Neural progenitor cell (in vitro differentiated cells): ENCODE measurements around the gene PRDM10. TPM values are rescaled to one million over a fixed set of nuclear protein-coding genes. Genes with fewer than 3 reads are reported as not detected.
A peak's percentile ranks its signal among the peaks of the same experiment; 100 is the strongest.

Experiments
- DNase-seq: peaks from one replicate; pipeline ENCODE4 v3.0.0-alpha.2; 2016; ENCODE audit warnings: low spot score
- H2AFZ ChIP-seq: fragments of 200-600 bp; sonication (generic); replicated peaks from 2 replicates; pipeline ENCODE4 v1.6.1; 2016; ENCODE audit warnings: antibody characterized with exemption
- H3F3A ChIP-seq: fragments of 200-600 bp; sonication (generic); 2 replicates; pipeline ENCODE4 v1.6.1; 2016; ENCODE audit warnings: antibody characterized with exemption, low read depth
- H3K27ac ChIP-seq: fragments of 200-600 bp; sonication (generic); 2 replicates; pipeline ENCODE4 v1.5.1; 2016; ENCODE audit warnings: mild to moderate bottlenecking
- H3K27me3 ChIP-seq: fragments of 200-600 bp; sonication (generic); 2 replicates; pipeline ENCODE4 v1.6.1; 2016; ENCODE audit warnings: mild to moderate bottlenecking, moderate library complexity
- H3K36me3 ChIP-seq: fragments of 200-600 bp; sonication (generic); 2 replicates; pipeline ENCODE4 v1.5.1; 2016
- H3K4me1 ChIP-seq: fragments of 200-600 bp; sonication (generic); 2 replicates; pipeline ENCODE4 v1.6.1; 2016; ENCODE audit warnings: mixed run types
- H3K4me2 ChIP-seq: fragments of 200-600 bp; sonication (generic); 2 replicates; pipeline ENCODE4 v1.6.1; 2016
- H3K4me3 ChIP-seq: fragments of 200-600 bp; sonication (generic); 2 replicates; pipeline ENCODE4 v1.5.1; 2016
- H3K79me2 ChIP-seq: fragments of 200-600 bp; sonication (generic); 2 replicates; pipeline ENCODE4 v1.6.1; 2016; ENCODE audit warnings: low read depth
- H3K9ac ChIP-seq: fragments of 200-600 bp; sonication (generic); 2 replicates; pipeline ENCODE4 v1.6.1; 2016
- H3K9me3 ChIP-seq: fragments of 200-600 bp; sonication (generic); 2 replicates; pipeline ENCODE4 v1.5.1; 2016; ENCODE audit warnings: low read depth
- H4K20me1 ChIP-seq: fragments of 200-600 bp; sonication (generic); 2 replicates; pipeline ENCODE4 v1.6.1; 2016; ENCODE audit warnings: low read depth
- H3K27ac Mint-ChIP-seq: 3 replicates; pipeline ENCODE4 v1.8.0; 2021; ENCODE audit warnings: mixed read lengths
- H3K27me3 Mint-ChIP-seq: 2 replicates; pipeline ENCODE4 v1.8.0; 2022; ENCODE audit warnings: low read depth, mild to moderate bottlenecking, inconsistent platforms, moderate library complexity, mixed read lengths; ENCODE audit not compliant: insufficient read depth
- H3K36me3 Mint-ChIP-seq: 3 replicates; pipeline ENCODE4 v1.8.0; 2021; ENCODE audit warnings: mixed read lengths
- H3K4me1 Mint-ChIP-seq: 3 replicates; pipeline ENCODE4 v1.8.0; 2021; ENCODE audit warnings: mixed read lengths
- H3K4me3 Mint-ChIP-seq: 3 replicates; pipeline ENCODE4 v1.8.0; 2021; ENCODE audit warnings: mild to moderate bottlenecking, moderate library complexity, mixed read lengths
- H3K9me3 Mint-ChIP-seq: 3 replicates; pipeline ENCODE4 v1.8.0; 2020; ENCODE audit warnings: mixed read lengths
- CTCF ChIP-seq: fragments of 200-600 bp; sonication (generic); IDR thresholded peaks from 2 replicates; pipeline ENCODE4 v1.5.1; 2017; ENCODE audit warnings: antibody characterized with exemption, mild to moderate bottlenecking
- EZH2 ChIP-seq: fragments of 200-600 bp; sonication (generic); IDR thresholded peaks from 2 replicates; pipeline ENCODE4 v1.6.1; 2017; ENCODE audit warnings: antibody characterized with exemption, mild to moderate bottlenecking, moderate library complexity
- EZH2phosphoT487 ChIP-seq: fragments of 200-600 bp; sonication (generic); IDR thresholded peaks from 2 replicates; pipeline ENCODE4 v1.6.1; 2017; ENCODE audit warnings: antibody characterized with exemption
- total RNA-seq: library from RNA; depleted of rRNA; stranded (reverse); fragments of >200 nt; gene quantifications from 2 replicates; pipeline ENCODE4 v1.2.3, GENCODE V29; 2015; ENCODE audit warnings: low replicate concordance

The PRDM10 gene
- total RNA-seq, 1 donor from 2014 or later, result 16.3 TPM

GRCh38 chr11:130031056-130031455 lies 28.4 kb upstream of the PRDM10 start:
- no peaks in the 10 kb centered on the region for H3K9me3 Mint-ChIP-seq

GRCh38 chr11:130029137-130029536 lies 26.5 kb upstream of the PRDM10 start:
- H3K27me3 ChIP-seq, result no peaks in the 10 kb centered on the region
- Mint-ChIP-seq H3K27ac (no peak overlapping the region), H3K4me3 (no peak overlapping the region), H3K9me3 (no peaks in the 10 kb centered on the region), H3K36me3 (no peaks in the 10 kb centered on the region), H3K4me1 (peaks cover 10% of the 10 kb centered on the region), H3K27me3 (peaks cover 2% of the 10 kb centered on the region)
- H3K36me3 ChIP-seq, result no peaks in the 10 kb centered on the region
- H4K20me1 ChIP-seq, result no peaks in the 10 kb centered on the region
- peaks cover 23% of the 10 kb centered on the region for H3K4me1 ChIP-seq
- no peaks in the 10 kb centered on the region for H3K9me3 ChIP-seq
- H3K4me2 ChIP-seq, result peak overlapping the region; percentile 50
- H3K9ac ChIP-seq, result no peak overlapping the region
- H3K4me3 ChIP-seq, result no peak overlapping the region
- no peak for TF ChIP-seq EZH2phosphoT487
- no peak for TF ChIP-seq EZH2
- TF ChIP-seq CTCF, result no peak
- peak overlapping the region; percentile 38 for H2AFZ ChIP-seq
- H3F3A ChIP-seq, result peaks cover 23% of the 10 kb centered on the region
- H3K79me2 ChIP-seq, result no peaks in the 10 kb centered on the region
- peak; percentile 28 for DNase-seq
- H3K27ac ChIP-seq, result peak overlapping the region; percentile 15

More at GRCh38 chr11:130031056-130031455, 28.4 kb upstream of the PRDM10 start:
- H3K27ac Mint-ChIP-seq, result no peak overlapping the region
- peaks cover 8% of the 10 kb centered on the region for H3K4me1 Mint-ChIP-seq
- no peak overlapping the region for H3K4me3 Mint-ChIP-seq
- H3K36me3 Mint-ChIP-seq, result no peaks in the 10 kb centered on the region
- Histone ChIP-seq H2AFZ (no peak overlapping the region), H3K9ac (no peak overlapping the region), H3F3A (peaks cover 23% of the 10 kb centered on the region), H3K4me2 (no peak overlapping the region), H3K27me3 (no peaks in the 10 kb centered on the region), H3K27ac (no peak overlapping the region), H3K36me3 (no peaks in the 10 kb centered on the region), H3K4me1 (peaks cover 23% of the 10 kb centered on the region), H3K9me3 (no peaks in the 10 kb centered on the region), H3K4me3 (no peak overlapping the region), H3K79me2 (no peaks in the 10 kb centered on the region), H4K20me1 (no peaks in the 10 kb centered on the region)
- peaks cover 2% of the 10 kb centered on the region for H3K27me3 Mint-ChIP-seq
- TF ChIP-seq EZH2 (no peak), EZH2phosphoT487 (no peak), CTCF (no peak)
- no peak for DNase-seq

GRCh38 chr11:130025371-130025770 lies 22.7 kb upstream of the PRDM10 start:
- H3K36me3 Mint-ChIP-seq, result peaks cover 3% of the 10 kb centered on the region
- Histone ChIP-seq H4K20me1 (no peaks in the 10 kb centered on the region), H3K27me3 (no peaks in the 10 kb centered on the region), H3K4me3 (no peak overlapping the region), H3K4me2 (no peak overlapping the region), H3K27ac (no peak overlapping the region), H3F3A (peaks cover 10% of the 10 kb centered on the region), H3K4me1 (peaks cover 8% of the 10 kb centered on the region), H3K79me2 (no peaks in the 10 kb centered on the region), H2AFZ (no peak overlapping the region), H3K9me3 (no peaks in the 10 kb centered on the region), H3K9ac (no peak overlapping the region), H3K36me3 (no peaks in the 10 kb centered on the region)
- H3K4me1 Mint-ChIP-seq, result peaks cover 21% of the 10 kb centered on the region
- TF ChIP-seq EZH2phosphoT487 (no peak), EZH2 (no peak)
- H3K27me3 Mint-ChIP-seq, result peaks cover 2% of the 10 kb centered on the region
- DNase-seq, result no peak
- peaks cover 15% of the 10 kb centered on the region for H3K9me3 Mint-ChIP-seq
- no peak overlapping the region for H3K4me3 Mint-ChIP-seq
- no peak overlapping the region for H3K27ac Mint-ChIP-seq

GRCh38 chr11:130024361-130024760 lies 21.7 kb upstream of the PRDM10 start:
- Mint-ChIP-seq H3K4me1 (peaks cover 21% of the 10 kb centered on the region), H3K27me3 (peaks cover 2% of the 10 kb centered on the region), H3K4me3 (no peak overlapping the region), H3K27ac (no peak overlapping the region), H3K36me3 (peaks cover 3% of the 10 kb centered on the region), H3K9me3 (peaks cover 15% of the 10 kb centered on the region)
- peaks cover 5% of the 10 kb centered on the region for H3F3A ChIP-seq
- H3K4me2 ChIP-seq, result no peak overlapping the region
- H2AFZ ChIP-seq, result no peak overlapping the region
- no peak for DNase-seq
- H3K36me3 ChIP-seq, result no peaks in the 10 kb centered on the region
- no peak overlapping the region for H3K27ac ChIP-seq
- H3K27me3 ChIP-seq, result no peaks in the 10 kb centered on the region
- H3K9me3 ChIP-seq, result no peaks in the 10 kb centered on the region
- H3K79me2 ChIP-seq, result no peaks in the 10 kb centered on the region
- no peaks in the 10 kb centered on the region for H4K20me1 ChIP-seq
- peaks cover 6% of the 10 kb centered on the region for H3K4me1 ChIP-seq
- TF ChIP-seq EZH2phosphoT487 (no peak), EZH2 (no peak), CTCF (no peak)
- H3K9ac ChIP-seq, result no peak overlapping the region
- no peak overlapping the region for H3K4me3 ChIP-seq
